GM19372 (cell line): Measurements from ENCODE around the gene GALNT11.

Experiments used
- ATAC-seq: cut with Tn5 transposase; IDR thresholded peaks from one replicate; pipeline ENCODE4 v1.9.1; 2021; ENCODE audit warnings: mild to moderate bottlenecking, low read depth, moderate library complexity; ENCODE audit not compliant: unreplicated experiment

GALNT11 gene

GRCh38 chr7:152106990-152107389, 81.5 kb downstream of the GALNT11 start:
- no peak for ATAC-seq

GRCh38 chr7:152107945-152108344, 82.5 kb downstream of the GALNT11 start:
- ATAC-seq: no peak

- ATAC-seq: no peak
These were observed 82.9 kb downstream of the GALNT11 start for GRCh38 chr7:152108359-152108758.

GRCh38 chr7:152112829-152113228, 87.4 kb downstream of the GALNT11 start:
- ATAC-seq: no peak

GRCh38 chr7:152115021-152115718, 89.7 kb downstream of the GALNT11 start:
- ATAC-seq: no peak

- ATAC-seq: no peak
These were observed 91.9 kb downstream of the GALNT11 start for GRCh38 chr7:152117356-152117755.

- no peak for ATAC-seq
These were observed 94.7 kb downstream of the GALNT11 start for GRCh38 chr7:152120210-152120609.

- ATAC-seq: no peak
These were observed 95.3 kb downstream of the GALNT11 start for GRCh38 chr7:152120776-152121175.

- no peak for ATAC-seq
These were observed 96.0 kb downstream of the GALNT11 start for GRCh38 chr7:152121432-152121831.

- no peak for ATAC-seq
These were observed 97.1 kb downstream of the GALNT11 start for GRCh38 chr7:152122540-152122939.

GRCh38 chr7:152126741-152127140, 101.3 kb downstream of the GALNT11 start:
- no peak for ATAC-seq

GRCh38 chr7:152127229-152127628, 101.8 kb downstream of the GALNT11 start:
- ATAC-seq: no peak

GRCh38 chr7:152128252-152128651, 102.8 kb downstream of the GALNT11 start:
- no peak for ATAC-seq

GRCh38 chr7:152128741-152129461, 103.4 kb downstream of the GALNT11 start:
- no peak for ATAC-seq

GRCh38 chr7:152129682-152130081, 104.2 kb downstream of the GALNT11 start:
- ATAC-seq: no peak

- no peak for ATAC-seq
These were observed 105.5 kb downstream of the GALNT11 start for GRCh38 chr7:152130658-152131590.

- no peak for ATAC-seq
These were observed 106.6 kb downstream of the GALNT11 start for GRCh38 chr7:152131981-152132494.

- ATAC-seq: no peak
These were observed 107.3 kb downstream of the GALNT11 start for GRCh38 chr7:152132812-152133211.

- ATAC-seq: no peak
These were observed 108.3 kb downstream of the GALNT11 start for GRCh38 chr7:152133804-152134203.

GRCh38 chr7:152136686-152137085, 111.2 kb downstream of the GALNT11 start:
- ATAC-seq: no peak
